KMS-11 (cell line): ENCODE results near the gene PSMD13.

ENCODE experiments used
- H2AFZ ChIP-seq: fragments of 200-600 bp; sonication (generic); 2 replicates; pipeline ENCODE4 v1.6.1; 2016; ENCODE audit warnings: antibody characterized with exemption, mixed run types, low read depth
- H3K27ac ChIP-seq: fragments of 200-600 bp; sonication (generic); 2 replicates; pipeline ENCODE4 v1.6.1; 2016; ENCODE audit warnings: mild to moderate bottlenecking, mixed run types
- H3K27me3 ChIP-seq: fragments of 200-600 bp; sonication (generic); 2 replicates; pipeline ENCODE4 v1.6.1; 2017; ENCODE audit warnings: mild to moderate bottlenecking, low read depth, mixed run types, moderate library complexity; ENCODE audit not compliant: insufficient read depth
- H3K36me3 ChIP-seq: fragments of 200-600 bp; sonication (generic); 2 replicates; pipeline ENCODE4 v1.6.1; 2017; ENCODE audit warnings: mild to moderate bottlenecking, mixed run types; ENCODE audit not compliant: insufficient read depth
- H3K4me1 ChIP-seq: fragments of 200-600 bp; sonication (generic); 2 replicates; pipeline ENCODE4 v1.6.1; 2016; ENCODE audit warnings: mild to moderate bottlenecking, low read depth, mixed run types; ENCODE audit not compliant: poor library complexity, severe bottlenecking
- H3K4me2 ChIP-seq: fragments of 200-600 bp; sonication (generic); 2 replicates; pipeline ENCODE4 v1.7.0; 2016; ENCODE audit warnings: mild to moderate bottlenecking, mixed run types
- H3K4me3 ChIP-seq: fragments of 200-600 bp; sonication (generic); IDR thresholded peaks from 2 replicates; pipeline ENCODE4 v1.6.1; 2017; ENCODE audit warnings: low read depth, low read length, mixed read lengths; ENCODE audit not compliant: insufficient read depth
- H3K79me2 ChIP-seq: fragments of 200-600 bp; sonication (generic); 2 replicates; pipeline ENCODE4 v1.6.1; 2016; ENCODE audit warnings: low read depth, mixed run types; ENCODE audit not compliant: insufficient read depth
- H3K9ac ChIP-seq: fragments of 200-600 bp; sonication (generic); 2 replicates; pipeline ENCODE4 v1.6.1; 2016; ENCODE audit warnings: mild to moderate bottlenecking, mixed run types
- H4K20me1 ChIP-seq: fragments of 200-600 bp; sonication (generic); 2 replicates; pipeline ENCODE4 v1.6.1; 2016; ENCODE audit warnings: mild to moderate bottlenecking, mixed run types; ENCODE audit not compliant: insufficient read depth
- CTCF ChIP-seq: fragments of 200-600 bp; sonication (generic); conservative IDR thresholded peaks from 2 replicates; pipeline ENCODE4 v1.6.1; 2017; ENCODE audit warnings: low read depth, mild to moderate bottlenecking, antibody characterized with exemption, low read length, moderate library complexity, mixed read lengths

PSMD13 gene

GRCh38 chr11:204587-205109 is 32.1 kb upstream of the PSMD13 start:
- H3K4me1 ChIP-seq: peaks cover 9% of the 10 kb centered on the region
- no peak for TF ChIP-seq CTCF
- H3K27ac ChIP-seq: no peak overlapping the region
- no peaks in the 10 kb centered on the region for H4K20me1 ChIP-seq
- H2AFZ ChIP-seq: no peak overlapping the region
- H3K27me3 ChIP-seq: no peaks in the 10 kb centered on the region
- H3K36me3 ChIP-seq: no peaks in the 10 kb centered on the region; the same call in 1 of the 2 replicates
- no peak overlapping the region for H3K9ac ChIP-seq
- peaks cover 31% of the 10 kb centered on the region for H3K79me2 ChIP-seq
- H3K4me3 ChIP-seq: no peak overlapping the region
- H3K4me2 ChIP-seq: no peak overlapping the region

- Histone ChIP-seq H3K4me3 (no peak overlapping the region), H4K20me1 (no peaks in the 10 kb centered on the region), H3K4me2 (peak overlapping the region; percentile 74; the same call in 1 of the 2 replicates), H3K27ac (no peak overlapping the region), H2AFZ (no peak overlapping the region), H3K4me1 (peaks cover 17% of the 10 kb centered on the region), H3K9ac (no peak overlapping the region), H3K36me3 (no peaks in the 10 kb centered on the region; the same call in 1 of the 2 replicates), H3K79me2 (peaks cover 39% of the 10 kb centered on the region), H3K27me3 (no peaks in the 10 kb centered on the region)
- no peak for TF ChIP-seq CTCF
Observed at GRCh38 chr11:205221-206001, 31.4 kb upstream of the PSMD13 start.

GRCh38 chr11:206002-206384 is 30.8 kb upstream of the PSMD13 start:
- H3K4me2 ChIP-seq: peak overlapping the region; percentile 74
- H3K27ac ChIP-seq: no peak overlapping the region
- no peaks in the 10 kb centered on the region for H3K27me3 ChIP-seq
- H3K36me3 ChIP-seq: no peaks in the 10 kb centered on the region; the same call in 1 of the 2 replicates
- no peak for TF ChIP-seq CTCF
- H3K9ac ChIP-seq: peak overlapping the region; percentile 77; the same call in 1 of the 2 replicates
- no peaks in the 10 kb centered on the region for H4K20me1 ChIP-seq
- H3K4me3 ChIP-seq: no peak overlapping the region
- peaks cover 40% of the 10 kb centered on the region for H3K79me2 ChIP-seq
- H3K4me1 ChIP-seq: peaks cover 18% of the 10 kb centered on the region
- H2AFZ ChIP-seq: no peak overlapping the region

GRCh38 chr11:206526-207207 is 30.1 kb upstream of the PSMD13 start:
- Histone ChIP-seq H3K4me2 (peak overlapping the region; percentile 74), H3K27me3 (no peaks in the 10 kb centered on the region), H2AFZ (peak overlapping the region; percentile 48; the same call in 1 of the 2 replicates), H4K20me1 (no peaks in the 10 kb centered on the region), H3K79me2 (peaks cover 40% of the 10 kb centered on the region), H3K9ac (peak overlapping the region; percentile 77), H3K36me3 (no peaks in the 10 kb centered on the region; the same call in 1 of the 2 replicates), H3K4me3 (no peak overlapping the region), H3K27ac (peak overlapping the region; percentile 55), H3K4me1 (peaks cover 18% of the 10 kb centered on the region)
- TF ChIP-seq CTCF: no peak
